NCI-H1436 (cell line): ENCODE data around the gene DSTN.

ENCODE experiments used
- DNase-seq: peaks from one replicate; lab custom pipeline; 2025; lab: John Stamatoyannopoulos, UW

The DSTN gene

DNA sequence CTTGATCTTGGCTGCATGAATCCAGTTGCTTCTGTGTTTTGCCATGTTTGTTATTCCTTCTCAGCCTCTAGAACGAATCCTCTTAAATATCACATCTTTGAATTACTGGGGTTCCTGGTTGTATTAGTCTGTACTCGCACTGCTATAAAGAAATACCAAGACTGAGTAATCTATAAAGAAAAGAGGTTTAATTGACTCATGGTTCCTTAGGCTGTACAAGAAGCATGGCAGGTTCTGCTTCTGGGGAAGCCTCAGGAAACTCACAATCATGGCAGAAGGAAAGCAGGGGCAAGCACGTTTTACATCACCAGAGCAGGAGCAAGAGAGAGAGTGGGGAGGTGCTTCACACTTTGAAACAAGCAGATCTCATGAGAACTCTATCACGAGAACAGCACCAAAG is 20.7 kb upstream of the DSTN start:
- no peak for DNase-seq

DNA sequence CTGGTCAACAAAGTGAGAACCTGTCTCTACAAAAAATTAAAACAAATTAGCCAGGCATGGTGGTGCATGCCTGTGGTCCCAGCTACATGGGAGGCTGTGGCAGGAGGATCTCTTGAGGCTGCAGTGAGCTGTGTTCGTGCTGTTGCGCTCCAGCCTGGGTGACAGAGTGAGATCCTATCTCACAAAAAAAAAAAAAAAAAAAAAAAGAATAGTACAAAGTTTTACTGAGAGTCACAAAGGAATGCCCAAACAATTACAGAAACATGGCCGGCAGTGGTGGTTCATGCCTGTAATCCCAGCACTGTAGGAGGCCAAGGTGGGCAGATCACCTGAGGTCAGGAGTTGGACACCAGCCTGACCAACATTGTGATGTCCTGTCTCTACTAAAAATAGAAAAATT is 14.8 kb upstream of the DSTN start:
- no peak for DNase-seq

DNA sequence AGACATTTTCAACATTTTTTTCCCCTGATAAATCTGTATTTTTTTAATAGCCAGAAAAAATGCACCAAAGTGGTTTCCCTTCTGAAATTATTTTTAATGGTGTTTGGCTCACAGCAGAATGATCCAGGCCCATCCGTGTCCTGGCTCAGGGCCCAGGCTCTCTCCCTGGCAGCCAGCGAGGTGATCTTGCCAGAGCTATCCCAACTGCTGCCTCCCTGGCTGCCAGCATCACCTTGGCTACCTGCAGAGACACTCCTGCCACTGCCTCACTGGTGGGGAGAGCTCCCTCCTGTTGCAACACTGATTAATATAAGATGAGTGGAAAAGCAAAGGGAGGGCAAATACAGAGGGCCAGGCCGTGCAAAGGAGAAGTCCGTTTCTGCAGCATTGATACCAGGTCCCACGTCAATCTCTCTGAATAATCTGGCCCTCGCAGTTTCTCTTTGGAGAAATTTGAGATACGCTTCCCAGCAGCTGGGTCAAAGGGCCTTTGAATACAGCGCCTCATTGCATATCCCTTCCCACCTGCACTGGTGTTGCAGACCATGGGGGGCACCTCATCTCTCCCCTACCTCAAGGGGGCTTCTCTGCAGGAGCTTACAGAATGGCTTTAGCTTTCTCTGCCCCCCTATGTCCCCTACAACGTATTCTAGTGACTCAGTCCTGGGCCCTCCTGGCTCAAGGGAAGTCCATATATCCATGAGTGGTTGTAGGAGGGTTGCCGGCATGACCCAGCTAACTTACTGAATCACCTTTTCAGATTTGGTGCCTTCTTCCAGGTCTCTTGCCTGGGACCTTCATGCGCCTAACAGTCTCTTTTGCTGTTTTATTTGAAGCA is 12.8 kb upstream of the DSTN start:
- DNase-seq: no peak

DNA sequence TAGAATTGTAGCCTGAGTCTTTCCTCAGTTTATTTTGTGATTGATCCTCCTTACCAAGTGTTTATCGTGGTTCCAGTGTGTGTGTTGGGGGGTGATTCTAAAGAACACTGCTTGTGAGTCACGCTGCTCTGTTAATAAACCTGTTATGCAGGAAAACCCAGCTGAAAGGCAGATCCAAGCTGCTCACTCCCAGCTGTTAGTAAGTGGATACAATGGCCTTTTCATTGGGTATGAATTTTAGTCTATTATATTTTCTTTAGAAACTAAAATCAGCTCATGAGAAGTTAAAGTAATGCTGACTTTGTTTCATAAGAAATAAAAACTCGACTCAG is 12.2 kb upstream of the DSTN start:
- no peak for DNase-seq

DNA sequence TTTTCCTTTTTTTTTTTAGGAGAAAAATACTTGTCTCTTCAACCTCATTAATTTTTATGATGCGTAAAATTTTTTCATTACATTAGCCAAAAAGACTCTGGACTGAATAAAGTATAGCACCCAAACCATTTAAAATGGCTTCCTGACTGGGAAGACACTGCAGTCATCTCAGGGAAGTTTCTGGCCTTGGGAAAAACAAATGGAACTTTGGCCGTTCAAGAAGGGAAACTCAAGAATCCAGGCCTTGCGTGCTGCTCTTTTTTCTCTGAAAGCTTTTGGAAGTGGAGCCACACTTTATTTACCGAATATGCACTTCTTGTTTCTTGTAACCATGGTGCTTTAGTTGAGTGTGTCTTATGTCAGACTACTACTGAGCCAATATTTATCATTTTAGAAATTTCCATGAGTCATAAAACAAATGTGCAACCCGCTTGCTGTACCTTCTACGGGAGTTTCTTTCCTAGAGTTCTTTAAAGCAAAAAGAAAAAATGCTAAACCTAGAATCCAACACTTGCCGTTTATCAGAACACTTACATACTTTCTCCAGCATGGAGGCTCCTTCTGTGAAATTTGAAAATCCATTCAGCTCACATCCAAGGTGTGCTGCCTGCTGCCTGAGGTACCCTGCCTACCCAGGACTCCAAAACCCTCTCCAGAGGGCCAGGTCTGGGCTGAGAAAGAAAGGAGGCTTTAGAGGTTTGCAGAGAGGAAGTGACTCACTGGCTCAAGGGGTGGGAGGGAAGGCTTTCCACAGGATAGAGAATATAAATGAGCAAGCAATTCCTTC is 11.5 kb upstream of the DSTN start:
- no peak for DNase-seq

DNA sequence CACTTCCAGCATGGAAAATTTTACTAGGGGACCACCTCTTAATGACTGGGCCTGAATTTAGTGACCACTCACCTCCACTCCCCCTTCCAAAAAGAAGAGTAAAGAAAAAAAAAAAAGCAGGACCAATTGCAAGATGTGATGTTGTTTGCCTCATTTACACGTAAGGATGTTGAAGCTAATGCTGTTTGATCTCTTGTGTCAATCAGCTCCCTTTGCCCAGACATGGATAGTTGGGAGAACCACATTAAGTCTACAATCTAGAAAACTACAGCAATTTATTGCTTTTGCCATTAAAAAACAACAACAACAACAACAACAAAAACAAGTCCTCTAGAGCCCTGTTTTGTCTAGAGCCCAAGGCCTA is 11.0 kb upstream of the DSTN start:
- no peak for DNase-seq

DNA sequence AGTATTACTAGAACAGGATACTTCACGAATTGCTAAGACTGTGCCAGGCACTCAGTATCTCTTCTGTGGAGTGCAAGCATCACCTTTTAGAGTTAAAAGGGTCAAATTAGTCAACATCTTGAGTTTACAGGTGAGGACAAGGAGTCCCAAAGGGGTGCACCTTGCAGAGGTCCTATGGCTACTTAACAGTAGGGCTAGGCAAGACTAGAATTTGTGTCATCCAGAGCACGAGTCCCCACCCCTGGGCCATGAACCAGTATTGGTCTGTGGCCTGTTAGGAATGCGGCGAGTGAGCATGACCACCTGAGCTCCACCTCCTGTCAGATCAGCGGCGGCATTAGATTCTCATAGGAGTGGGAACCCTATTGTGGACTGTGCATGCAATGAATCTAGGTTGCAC is 10.5 kb upstream of the DSTN start:
- no peak for DNase-seq

DNA sequence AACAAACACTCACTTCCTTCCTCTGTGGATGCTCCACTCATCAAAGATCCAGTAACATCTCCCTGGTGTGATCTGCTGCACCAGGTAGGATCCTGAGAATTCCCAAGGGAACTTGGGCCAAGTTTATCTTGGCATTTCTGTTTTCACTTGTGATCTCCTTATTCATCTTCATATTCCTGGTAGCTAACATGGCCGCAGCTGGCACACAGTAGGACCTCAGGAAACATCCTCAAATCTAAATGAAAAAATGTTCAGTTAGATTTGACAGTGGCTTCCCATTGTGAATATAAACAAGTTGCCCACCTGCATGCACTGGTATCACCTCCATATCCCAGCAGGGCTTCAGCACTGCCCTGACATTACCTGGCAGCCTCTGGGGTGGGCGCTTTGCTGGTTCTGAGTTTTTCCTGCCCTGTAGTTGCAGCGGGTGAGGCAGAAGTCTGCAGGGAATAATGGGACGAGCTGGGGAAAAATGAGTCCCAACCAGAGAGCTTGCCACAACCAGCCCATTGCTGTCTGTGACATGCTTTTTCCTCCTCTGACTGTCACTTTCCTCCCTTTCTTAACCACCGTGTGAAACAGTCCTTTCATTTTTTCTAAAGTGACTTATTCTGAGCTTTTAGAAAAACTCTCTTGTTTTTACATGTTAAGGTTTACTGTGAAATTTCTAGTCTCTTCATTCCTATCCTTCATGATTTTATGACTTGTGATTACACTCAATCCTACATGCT is 9.4 kb upstream of the DSTN start:
- DNase-seq: no peak

DNA sequence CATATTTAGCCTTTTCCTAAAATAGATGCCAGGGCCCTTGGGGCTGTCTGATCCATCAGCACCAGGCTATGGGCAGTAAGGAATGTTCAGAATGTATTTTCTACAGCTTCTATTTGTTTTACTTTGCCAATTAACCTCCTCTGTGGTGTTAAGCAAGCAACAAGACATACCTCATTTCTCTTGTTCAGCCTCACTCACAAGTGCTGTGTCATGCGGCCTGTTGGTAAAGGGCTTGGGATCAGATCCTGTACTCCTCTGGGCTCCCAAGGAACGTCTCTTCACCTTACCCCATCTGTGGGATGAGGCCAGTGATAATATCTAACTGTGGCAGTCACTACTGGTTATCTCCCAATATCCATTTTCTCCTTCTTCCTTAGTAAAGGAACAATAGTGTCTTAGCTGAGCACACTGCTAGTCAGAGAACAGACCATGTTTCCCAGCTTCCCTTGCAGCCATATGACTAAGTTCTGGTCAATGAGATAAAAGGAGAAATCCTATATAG is 7.0 kb upstream of the DSTN start:
- no peak for DNase-seq

DNA sequence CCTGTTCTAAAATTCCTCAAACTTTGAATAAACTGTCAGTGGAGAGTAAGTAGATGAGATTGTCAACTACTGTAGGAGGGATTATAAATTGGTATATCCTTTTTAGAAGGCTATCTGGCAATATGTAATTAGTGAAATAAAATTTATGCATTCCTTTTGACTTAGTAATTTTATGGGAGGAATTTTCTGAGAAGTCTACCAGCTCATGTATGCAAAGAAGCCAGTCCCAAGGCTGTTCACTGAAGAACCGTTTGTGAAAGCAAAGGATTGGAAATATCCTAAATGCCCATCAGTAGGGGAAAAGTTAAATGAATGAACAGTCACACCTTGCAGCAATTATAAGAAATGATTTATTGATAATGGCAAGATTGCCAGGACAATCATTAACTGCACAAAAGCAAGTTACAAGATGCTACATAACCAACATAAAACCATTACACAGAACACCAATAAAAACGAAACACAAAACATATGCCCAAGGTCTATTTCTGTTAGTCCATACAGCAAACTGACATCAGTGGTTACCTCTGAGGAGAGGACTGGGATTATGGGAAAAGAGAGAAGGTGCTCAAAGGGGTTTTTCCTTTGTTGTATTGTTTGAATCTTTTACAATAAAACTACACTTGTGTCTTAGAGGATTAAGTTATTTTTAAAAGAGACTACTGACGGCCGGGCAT is 4.6 kb upstream of the DSTN start:
- no peak for DNase-seq

DNA sequence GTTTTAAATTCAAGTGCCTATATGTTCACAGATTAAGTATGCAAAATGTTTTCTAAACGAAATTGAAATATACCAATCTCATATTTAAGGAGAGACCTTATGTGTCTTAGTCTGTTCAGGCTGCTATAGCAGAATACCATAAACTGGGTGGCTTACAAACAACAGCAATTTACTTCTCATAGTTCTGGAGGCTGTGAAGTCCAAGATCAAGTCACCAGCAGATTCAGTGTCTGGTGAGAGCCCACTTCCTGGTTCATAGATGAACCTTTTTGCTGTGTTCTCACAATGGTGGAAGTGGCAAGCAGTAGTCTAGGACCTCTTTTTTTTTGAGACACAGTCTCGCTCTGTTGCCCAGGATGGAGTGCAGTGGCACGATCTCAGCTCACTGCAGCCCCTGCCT is 3.5 kb upstream of the DSTN start:
- DNase-seq: no peak

DNA sequence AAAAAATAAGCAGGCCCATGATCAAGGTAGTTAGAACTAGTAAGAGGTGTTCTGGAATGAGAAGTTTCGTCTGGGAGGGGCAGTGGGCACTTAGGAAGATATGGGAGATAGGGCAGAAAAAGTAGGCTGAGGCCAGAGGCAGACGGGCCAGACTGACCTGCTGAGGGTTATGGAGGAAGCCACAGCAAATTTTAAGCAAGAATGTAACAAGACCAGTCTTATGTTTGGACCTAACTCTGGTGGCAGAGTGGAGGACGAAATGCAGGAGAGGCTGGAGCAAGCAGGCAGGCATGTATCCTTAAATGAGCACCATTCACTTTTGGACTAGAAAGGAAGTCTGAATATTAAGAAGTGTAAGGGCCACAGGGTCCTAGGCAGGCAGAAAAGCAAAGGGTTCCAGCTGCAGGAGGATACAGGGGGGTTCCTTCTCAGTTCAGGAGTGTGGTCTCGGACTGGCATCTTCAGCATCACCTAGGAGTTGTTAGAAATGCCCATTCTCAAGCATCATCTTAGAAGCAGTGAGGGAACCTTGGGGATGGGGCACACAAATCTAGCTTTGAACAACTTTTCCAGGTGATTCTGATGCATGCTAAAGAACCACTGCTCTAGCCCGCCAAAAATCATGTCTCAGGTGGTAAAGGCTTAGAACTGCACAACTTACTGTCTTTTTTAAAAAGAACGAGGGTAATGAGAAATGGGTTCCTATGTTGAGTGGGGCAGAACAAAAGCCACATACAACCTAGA is 1.7 kb upstream of the DSTN start:
- DNase-seq: no peak

DNA sequence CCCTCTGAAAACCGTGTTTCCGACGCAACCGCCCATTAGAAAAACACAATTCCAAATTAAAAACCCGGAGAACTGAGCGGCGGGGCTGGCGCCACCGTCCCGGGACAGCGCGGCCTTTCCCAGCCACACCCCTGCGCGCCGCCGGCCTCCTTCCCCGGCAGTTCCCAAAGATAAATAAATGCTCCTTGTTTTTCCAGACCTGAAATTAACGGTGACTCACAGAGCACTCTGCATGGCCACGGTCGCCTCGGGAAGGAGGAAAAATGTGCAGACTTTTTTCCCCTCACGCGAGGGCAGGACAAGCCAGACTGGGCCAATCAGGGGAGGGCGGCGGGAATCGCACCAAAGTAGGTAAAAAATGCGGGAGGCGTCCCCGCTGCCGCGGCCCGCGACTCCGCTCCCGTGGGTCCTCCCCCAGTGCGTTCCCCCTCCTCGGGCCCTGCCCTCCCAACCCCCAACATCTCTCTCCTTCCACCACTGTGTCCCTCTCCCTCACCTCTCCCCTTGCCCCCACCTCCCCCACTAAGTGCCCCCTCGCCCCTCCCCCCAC is 828 bp upstream of the DSTN start:
- DNase-seq: peak; percentile 3

DNA sequence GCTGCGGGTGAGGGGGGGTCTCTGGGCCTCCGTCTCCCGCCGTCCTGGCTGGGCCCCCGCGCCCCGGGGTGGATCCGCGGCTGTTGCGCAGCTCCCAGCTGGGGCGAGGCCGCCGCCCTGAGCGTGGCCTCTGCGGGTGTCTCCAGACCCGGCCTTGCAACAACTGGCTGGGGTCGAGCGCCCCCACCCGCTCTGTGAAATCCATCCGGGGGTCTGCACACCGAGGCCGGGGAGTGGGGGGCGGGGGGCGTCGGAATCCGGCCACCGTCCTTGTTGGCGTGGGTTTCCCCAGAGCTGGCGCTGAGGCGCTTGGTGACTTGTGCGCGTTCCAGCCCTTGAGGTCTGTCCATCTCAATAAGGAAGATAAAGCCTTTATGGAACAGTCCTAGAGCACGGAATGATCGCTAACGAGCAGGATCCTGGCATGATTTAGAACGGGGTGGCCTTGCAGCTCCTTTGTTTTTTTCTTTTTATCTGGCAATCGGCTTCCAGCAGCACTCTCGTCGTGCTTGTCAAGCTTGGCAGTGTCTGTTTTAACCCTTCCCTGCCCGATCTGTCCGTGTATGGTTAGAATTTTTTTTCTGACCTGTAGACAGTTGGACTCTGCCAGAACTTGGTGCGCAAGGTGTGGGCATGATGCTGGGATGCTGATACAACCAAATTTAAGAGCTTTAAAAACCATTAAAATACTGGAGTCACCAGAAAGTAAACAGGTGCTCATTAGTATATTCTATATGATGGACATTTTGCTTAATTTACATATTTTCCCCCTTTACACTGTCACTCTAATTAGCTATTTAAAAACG is 675 bp downstream of the DSTN start:
- peak; percentile 3 for DNase-seq

DNA sequence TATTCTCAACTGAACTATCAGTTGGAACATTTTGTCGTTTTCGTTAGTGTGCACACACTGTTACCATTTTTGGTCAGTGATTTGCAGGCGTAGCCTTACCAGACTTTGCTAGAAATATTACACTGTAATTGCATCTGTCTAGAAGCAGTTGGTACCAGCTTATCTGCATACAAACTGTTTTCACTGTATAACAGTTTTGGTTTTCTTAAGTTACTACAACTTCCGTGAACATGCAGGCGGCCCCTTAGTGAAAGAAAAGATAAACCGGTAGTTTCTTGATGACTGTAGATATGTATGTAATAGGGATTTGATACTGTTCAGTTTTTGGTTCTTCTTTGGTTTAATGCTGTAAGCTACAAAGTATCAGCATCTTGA is 1.3 kb downstream of the DSTN start:
- DNase-seq: no peak

DNA sequence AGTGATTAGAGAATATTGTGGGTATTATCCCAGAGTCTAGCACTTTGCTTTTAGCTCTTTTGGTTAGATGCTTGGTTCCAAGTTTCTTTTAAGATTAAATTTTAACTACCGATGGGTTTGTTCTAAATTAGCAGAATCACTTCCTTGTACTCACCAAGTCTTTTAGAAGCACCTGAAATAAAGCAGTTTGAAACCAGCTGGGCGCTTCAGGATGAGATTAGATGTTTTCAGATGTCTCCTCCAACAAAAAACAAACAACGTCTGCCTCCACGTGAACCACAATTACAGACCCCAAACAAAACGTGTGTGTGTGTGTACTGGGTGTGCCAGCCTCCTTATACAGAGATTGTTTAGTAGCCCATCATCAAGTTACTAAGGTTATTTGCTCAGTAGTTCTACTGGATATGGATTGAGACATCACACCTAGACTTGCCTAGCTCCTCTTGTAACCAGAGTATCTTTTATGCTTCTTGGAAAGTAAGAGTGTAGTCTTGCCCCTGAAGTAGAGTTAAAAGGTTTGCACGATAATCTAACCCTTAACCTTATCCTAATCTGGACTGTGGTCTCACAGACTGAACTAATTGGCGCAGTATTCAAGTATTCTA is 2.3 kb downstream of the DSTN start:
- DNase-seq: no peak

DNA sequence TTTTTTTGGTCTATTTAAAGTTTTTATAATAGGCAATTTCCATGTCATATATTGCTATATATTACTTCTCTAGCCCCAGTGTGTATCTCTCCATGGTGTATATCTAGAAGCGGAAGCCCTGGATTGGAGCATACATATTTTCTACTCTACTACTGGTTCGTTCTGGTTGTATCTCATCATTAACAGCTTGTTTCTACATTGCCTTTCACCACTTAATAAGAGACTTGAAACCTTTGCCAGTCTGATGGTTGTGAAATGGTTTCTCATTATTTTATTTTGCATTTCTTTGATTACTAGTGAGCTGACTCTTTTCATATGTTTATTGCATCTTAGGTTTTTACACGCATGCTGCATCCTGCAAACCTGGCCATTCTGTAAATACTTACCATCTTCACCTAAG is 3.6 kb downstream of the DSTN start:
- no peak for DNase-seq

DNA sequence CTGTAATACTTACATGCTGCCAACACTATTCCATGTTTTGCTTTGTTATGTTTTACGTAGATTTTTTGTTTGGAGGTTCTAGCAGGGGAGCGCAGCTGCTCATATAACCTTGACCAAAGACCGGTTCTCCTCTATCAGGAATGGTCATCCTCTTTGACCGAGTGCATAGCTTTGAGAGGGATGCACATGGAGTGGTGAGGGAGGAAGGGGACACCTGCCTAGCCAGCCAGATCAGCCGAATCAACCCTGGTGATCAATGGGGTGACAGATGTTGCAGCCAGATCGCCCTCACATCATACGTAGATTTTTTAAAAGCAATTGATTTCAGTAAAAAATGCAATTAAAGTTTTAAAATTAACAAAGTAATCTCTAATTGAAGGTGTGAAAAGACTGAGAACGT is 6.3 kb downstream of the DSTN start:
- DNase-seq: no peak

DNA sequence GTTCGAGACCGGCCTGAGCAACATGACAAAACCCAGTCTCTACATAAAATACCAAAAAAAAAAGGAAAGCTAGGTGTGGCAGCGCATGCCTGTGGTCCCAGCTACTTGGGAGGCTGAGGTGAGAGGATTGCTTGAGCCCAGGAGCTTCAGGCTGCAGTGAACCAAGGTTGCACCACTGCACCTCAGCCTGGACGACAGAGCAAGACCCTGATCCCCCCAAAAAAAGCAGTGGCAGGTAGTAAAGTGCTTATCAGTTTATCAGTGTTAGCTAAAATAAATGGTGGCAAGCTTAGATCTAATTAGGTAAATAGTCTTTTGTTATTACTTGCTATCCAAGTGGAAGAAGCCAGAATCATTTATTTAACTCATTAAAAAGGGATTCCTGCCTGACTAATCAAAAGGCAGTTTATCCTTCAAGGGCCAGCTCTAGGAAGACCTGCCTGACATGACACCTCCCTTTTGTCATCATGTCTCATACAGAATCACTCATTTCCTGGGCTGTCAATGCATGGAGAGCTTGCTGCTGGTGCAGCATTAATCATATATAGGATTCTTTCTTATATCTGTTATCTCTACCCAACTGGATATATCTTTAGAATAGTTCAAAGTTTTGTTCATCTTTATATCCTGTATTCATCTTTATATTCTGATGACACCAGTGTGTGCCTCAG is 9.6 kb downstream of the DSTN start:
- no peak for DNase-seq

DNA sequence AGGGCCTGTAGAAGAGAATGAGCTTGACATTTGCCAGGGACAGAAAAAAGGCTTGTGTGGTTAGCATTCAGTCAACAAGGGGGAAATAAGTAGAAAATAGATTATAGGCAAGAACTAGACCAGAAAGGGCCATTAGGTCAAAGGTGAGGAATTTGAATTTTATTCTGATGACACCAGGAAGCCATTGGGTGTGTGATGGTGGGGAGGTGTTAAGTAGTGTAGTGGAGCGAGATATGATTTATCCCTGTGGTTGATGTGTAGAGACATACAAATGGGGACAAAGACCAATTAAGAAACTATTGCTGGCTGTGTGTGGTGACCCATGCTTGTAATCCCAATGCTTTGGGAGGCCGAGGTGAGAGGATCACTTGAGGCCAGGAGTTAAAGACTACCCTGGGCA is 11.0 kb downstream of the DSTN start:
- no peak for DNase-seq
